Fibroblast of gingiva (primary cell): ENCODE data around the gene GSE1.

Experiments used
- DNase-seq: peaks from one replicate; pipeline ENCODE4 v3.0.0-alpha.2; 2011; ENCODE audit warnings: low read depth

Gene GSE1

DNA sequence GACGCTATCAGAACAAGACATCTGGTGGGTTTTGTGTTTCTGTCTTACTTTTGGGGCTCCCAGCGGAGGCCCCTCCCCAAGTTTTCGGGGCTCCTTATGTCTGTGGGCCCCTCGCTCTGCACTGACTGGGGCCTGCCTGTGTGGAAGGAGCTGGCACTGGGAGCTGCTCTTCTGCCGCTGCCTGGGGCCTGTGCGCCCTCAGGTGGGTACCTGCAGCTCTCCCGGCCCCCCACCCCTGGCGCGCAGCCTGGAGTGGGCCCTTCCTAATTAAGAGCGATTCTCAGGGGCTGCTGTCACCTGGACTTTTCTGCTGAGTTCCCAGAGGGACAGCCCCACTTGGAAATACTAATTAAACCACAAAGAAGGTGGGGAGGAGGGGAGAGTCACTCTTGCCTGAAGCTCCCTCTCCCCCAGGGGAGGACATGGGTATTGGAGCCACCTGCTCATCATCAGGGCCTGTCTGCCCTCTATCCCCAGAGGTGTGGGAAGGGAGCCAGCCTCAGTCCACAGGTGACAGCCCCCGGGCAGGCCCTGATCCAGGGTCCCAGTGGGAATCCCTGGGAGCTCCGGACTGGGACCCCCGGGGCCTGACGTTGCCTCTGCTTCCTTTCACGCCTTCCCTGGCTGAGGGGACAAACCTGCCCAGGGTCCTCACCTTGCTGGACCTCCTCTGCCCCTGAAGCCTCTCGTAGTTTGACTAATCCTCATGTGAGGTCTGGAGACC is 36.5 kb downstream of the GSE1 start:
- no peak for DNase-seq

DNA sequence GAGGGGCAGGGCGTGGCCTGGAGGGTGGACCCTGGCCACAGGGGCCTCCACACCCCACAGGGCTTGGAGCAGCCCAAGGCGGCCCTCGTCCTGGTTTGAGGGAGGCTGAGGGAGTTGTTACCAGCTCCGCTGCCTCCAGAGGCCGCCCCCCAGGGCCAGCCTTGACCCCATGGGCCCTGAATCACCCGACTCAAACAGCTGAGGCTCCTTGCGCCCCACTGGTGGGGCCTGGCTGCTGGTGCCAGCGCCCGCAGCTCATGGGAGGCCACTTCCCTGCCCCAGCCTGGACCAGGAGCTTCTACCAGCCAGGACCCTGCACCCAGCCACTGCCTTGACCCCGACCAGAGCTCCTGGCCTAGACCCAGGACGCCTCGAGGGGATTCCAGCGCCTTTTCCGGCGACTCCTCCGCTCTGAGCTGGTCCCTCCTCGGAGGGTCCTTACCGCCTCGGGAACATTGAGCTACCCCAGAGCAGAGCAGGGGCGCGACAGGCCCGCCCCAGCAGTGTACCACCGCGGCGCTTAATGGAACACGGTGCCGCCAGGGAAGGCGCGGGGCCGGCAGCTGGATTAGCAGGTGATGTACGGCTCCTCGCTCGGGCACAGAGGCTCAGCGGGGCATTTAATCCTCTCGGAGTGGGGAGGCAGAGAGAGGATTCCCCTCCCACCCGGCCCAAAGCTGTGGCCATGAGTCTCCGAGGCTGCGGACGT is 37.2 kb downstream of the GSE1 start:
- no peak for DNase-seq

DNA sequence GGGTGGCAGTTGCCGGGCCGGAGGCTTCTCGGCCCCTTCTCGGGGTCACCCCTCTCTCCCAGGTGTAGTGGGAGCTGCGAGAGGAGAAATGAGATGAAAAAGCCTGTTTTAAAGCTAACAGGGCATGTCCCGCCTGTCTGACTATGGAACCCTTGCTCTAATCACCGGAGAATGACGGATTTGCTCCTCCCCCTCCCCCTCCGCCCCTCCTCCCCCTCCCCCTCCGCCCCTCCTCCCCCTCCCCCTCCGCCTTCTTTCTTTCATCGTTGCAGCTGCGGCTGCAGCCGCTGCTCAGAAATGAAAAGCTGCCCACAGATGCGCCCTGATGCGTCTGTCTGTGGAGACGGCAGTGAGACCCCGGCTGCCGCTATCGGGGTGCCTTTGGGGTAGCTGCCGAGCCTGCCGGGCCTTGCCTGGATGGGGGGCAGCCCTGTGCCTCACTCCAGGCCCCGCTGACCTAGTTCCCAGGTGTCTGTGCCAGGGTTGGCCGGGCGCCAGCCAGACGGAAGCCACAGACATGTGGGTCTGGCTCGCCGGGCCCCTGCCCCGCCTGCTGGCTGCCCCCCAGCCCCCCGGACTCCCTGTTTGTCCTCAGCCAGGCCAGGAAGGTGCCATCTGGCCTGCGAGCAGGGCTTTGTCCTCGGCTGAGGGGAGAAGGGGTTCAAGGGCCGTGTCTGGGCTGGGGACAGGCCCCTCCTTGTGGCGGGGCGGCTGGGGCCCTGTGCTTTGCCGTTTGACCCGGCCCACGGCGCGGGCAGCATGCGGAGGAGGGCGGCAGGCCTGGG is 37.9 kb downstream of the GSE1 start:
- DNase-seq, result no peak

DNA sequence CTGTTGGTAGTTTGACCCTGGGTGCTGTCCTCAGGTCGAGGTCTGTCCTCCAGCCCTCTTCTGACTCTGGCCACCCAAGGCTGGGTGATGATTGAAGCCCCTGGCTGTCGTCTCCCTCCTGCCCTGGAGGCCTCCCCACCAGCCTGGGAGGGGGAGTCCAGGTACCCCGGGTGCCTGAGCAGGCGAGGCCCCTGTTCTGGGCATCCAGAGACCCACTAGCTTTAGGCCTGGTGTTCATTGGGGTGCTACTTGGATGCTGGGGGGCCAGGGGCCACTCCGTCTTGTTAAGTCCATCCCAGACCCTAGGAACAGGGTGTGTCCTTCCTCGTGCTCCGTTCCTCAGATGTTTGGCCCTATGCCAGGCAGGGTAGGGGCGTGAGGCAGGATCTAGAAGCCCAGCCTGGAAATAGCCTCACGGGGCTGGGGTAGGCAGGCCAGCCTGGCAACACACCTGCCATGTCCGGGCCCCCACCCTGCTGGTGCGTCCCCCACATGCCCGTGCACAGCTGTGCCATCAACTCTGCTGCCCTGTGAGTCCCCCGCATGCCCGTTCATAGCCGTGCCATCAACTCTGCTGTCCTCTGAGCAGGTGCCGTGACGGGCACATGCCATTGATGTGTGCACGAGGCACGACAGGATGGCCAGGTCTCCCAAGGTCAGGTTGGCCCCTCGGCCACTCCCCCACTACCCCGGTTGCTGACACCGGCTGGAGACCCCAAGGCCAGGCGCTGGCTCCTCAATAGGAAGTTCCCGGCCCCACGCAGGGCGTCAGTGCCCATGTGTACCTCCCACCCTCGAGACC is 38.7 kb downstream of the GSE1 start:
- DNase-seq, result no peak

DNA sequence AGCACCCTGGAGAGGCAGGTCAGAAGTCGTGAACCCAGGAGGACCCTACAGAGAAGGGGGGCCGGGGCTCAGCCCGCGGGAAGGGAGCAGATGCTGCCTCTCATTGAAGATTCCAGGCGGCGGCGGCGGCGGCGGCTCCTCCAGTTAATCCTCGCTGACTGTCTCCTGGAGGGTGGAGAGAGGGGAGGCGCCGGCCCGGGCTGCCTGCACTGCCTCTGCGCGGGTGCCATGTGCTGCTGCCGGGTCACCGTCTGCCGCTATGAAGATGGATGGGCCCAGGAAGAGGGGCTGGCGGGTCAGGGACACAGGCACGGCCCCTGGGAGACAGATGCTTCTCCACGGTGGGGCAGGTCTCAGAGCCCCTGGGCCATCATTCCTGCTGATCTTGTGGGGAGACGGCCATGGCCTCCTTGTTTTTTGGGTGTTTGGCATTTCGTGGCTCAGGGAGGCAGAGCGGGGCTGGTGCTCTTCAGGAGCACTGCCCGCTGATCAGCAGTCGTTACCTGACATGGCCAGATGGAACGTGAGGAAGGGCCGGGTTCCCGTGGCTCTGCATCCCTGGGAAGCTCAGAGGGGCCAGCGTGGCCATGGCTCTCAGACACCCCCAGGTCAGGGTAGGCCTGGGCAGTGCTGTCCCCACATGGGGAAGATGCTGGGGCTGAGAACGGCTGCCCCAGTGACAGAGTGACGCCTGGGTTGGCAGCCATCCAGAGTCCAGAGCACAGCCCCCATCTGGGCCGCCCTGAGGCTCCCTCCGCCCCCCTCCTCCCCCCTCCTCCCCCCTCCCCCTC is 39.5 kb downstream of the GSE1 start:
- DNase-seq, result peak; percentile 37

DNA sequence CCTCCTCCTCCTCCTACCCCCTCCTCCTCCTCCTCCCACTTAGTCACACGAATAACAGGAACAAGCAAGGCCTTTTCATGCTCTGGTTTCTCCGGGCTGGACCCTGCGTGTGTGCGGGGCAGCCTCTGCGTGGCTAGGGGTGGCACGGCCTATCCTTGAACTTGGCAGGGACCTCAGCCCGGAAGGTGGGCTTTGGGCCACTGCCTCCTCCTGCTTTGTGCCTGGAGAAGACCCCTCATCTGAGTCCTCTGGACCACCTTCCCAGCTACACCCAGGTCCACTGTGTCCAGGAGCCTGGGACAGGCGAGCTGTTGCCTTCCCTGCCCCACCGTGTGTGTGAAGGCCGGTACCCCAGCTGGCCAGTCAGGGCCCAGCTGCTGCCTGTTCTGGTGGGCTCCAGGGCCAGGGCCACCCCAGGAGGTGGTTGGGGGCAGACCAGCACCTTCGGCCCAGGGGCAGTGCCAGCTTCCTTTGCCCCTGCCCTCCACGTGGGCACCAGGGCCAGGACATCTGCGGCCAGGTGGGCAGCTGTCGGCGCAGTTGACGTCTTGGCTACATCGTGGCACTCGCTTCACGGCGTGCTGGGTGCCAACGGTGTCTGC is 40.3 kb downstream of the GSE1 start:
- no peak for DNase-seq

DNA sequence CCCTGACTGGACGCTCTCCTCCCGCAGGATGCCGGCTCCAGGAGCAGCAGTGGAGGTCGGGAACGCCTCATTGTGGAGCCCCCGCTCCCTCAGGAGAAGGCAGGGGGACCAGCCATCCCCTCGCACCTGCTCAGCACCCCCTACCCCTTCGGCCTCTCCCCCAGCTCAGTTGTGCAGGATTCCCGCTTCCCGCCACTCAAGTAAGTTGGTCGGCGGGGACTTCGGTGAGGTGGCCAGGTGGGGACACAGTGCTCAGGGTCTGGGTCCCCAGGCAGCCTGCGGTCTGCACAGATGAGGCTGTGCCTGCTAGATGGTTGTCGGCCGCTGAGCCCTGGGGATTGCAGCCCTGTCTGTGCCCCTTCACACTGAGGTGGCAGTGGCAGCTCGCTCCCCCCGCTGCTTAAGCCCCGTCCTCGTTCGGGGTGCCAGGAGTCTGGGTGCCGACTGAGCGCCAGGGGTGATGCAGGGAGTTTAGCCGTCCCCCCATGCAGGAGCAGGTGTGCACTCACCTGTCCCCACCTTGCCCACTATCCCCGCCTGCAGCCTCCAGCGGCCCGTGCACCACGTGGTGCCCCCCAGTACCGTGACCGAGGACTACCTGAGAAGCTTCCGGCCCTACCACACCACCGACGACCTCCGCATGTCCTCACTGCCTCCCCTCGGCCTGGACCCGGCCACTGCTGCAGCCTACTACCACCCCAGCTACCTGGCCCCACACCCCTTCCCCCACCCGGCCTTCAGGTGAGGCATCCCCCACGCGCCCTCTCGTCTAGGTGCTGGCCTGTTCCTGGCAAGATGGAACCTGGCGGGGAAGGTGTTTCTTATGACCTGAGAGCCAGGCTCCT is 41.4 kb downstream of the GSE1 start:
- no peak for DNase-seq

DNA sequence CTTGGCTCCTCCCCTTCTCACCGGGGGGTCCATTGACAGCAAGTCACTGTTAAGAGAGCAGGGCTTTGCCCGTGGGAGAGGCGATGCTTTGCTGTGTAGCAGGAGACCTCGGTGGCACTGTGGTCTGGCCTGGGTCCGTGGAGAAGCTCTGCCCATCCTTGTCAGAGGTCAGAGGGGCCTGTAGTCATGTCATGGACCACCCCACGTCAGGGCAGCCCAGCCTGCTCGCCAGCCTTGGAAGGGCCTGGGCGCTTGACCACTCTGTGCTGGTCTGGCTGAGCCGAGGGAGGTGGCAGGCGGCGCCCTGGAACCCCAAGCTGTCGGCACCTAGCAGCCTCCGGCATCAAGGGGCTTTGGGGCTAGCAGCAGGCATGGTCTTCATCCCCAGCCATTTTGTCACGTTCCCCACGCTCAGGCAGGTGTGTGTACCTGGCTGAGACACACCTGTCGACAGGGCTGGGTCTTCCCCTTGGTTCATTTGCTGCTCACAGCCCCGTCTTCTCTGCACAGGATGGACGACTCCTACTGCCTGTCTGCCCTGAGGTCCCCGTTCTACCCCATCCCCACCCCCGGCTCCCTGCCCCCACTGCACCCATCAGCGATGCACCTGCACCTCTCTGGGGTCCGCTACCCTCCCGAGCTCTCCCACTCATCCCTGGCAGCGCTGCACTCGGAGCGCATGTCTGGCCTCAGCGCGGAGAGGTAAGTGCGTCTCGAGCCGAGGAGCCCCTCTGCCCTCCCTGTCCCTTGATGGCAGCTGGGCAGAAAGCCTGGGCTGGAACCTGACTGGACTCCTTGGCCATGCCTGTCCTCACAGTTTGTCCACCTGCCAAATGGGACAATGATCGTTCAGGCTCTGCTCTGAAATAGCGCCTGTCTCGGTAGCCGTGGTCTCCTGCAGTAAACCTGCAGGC is 42.4 kb downstream of the GSE1 start:
- DNase-seq, result no peak

DNA sequence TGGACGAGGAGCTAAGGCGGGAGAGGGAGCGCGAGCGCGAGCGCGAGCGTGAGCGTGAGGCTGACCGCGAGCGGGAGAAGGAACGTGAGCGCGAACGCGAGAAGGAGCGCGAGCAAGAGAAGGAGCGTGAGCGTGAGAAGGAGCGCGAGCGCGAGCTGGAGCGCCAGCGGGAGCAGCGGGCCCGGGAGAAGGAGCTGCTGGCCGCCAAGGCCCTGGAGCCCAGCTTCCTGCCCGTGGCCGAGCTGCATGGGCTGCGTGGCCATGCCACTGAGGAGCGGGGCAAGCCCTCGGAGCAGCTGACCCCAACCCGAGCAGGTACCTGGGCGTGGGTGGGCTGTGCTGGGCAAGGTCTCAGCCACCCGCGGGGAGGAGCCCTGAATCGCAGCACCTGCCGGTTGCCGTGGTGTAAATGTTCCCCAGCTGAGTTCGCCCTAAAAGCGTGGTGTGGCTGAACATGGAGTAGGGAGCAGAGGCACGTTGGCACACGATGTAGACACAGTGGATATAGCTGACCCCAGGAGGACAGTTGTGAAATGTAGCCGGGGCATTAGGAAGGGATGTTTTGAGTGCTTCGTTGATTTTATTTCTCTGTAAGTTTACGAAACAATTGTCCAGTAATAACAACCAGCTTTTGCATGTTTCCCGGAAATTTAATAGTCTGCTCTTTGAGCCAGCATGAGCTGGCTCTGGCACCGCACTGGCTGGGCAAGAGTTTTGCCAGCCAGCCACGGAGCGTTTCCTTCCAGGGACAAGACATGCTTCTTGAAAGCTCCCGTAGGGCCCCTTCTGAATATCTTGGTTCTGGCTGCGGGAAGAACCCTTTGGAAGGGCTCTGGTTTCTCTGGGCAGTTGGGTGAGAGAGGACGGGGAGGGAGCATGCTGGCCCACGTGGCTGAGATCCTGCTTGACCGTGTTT is 43.5 kb downstream of the GSE1 start:
- peak; percentile 92 for DNase-seq

DNA sequence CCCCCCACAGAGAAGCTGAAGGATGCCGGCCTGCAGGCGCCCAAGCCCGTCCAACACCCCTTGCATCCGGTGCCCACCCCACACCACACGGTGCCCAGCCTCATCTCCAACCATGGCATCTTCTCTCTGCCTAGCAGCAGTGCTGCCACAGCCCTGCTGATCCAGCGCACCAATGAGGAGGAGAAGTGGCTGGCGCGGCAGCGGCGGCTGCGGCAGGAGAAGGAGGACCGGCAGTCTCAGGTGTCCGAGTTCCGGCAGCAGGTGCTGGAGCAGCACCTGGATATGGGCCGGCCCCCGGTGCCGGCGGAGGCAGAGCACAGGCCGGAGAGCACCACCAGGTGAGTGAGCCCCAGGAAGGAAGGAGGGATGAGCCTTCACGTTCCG is 44.1 kb downstream of the GSE1 start:
- no peak for DNase-seq

DNA sequence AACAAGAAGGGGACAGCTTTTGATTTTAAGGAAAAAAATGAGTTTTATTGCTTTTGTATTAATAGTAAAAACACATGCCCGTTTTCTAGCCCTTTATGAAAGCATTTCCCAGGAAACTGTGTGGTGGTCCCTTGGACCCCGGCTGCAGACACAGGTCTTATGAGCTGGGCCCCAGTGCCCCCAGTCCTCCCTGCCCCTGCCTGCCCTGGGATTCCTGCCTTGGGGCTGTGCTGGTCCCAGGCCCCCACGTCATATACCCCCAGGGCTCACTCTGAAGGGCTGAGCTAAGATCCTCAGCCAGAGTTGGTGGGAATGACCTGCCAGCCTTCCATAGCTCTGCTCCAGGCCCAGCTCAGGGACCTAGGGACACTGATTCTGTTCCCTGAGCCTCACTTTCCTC is 44.9 kb downstream of the GSE1 start:
- DNase-seq, result no peak

DNA sequence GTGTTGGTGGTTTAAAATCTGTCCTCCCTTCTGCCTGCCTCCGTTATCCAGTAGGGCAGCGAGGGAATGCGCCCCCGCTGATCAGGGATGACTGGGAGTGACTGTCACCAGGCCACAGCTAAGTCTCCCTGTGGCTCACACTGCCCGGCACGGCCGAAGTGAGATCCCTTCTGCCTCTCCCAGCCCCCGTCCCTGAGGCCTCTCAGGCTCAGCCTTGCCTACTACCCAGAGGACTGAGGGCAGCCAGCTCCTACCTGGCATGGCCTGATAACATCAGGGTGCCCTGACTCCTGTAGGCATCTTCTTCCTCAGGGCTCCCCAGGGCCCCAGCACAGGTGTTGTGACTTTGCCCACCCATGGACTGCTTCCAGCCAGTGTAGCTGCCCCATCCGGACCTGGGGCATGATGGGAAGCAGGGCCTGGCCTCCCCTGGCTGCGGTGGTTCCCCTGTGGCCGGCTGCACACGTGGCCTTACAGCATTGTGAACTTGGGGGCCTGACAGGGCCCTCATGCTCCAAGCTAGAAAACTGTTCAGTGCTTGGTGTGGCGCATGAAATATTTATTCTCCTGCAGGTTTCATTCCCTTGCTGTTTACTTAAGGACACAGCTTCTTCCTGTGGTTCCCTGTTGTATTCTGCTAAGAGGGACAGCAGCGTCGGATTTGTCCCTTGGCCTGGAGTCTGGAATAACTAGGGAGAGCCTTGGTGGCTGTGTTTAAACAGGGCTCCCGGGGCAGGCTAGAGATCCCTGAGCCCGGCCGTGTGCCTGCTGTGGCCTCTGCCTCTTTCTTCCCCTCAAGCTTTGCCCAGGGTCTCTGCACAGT is 45.6 kb downstream of the GSE1 start:
- DNase-seq, result no peak

DNA sequence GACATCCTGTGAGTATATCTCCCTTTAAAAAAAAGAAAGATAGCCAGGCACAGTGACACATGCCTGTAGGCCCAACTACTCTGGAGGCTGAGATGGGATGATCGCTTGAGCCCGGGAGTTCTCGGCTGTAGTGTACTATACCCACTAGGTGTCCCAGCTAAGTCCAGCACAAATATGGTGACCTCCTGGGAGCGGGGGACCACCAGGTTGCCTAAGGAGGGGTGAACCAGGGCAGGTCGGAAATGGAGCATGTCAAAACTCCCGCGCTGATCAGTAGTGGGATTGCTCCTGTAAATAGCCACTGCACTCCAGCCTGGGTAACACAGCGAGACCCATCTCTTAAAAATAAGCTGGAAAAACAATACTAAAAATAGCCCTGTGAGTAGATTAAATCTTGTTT is 46.2 kb downstream of the GSE1 start:
- DNase-seq, result no peak

DNA sequence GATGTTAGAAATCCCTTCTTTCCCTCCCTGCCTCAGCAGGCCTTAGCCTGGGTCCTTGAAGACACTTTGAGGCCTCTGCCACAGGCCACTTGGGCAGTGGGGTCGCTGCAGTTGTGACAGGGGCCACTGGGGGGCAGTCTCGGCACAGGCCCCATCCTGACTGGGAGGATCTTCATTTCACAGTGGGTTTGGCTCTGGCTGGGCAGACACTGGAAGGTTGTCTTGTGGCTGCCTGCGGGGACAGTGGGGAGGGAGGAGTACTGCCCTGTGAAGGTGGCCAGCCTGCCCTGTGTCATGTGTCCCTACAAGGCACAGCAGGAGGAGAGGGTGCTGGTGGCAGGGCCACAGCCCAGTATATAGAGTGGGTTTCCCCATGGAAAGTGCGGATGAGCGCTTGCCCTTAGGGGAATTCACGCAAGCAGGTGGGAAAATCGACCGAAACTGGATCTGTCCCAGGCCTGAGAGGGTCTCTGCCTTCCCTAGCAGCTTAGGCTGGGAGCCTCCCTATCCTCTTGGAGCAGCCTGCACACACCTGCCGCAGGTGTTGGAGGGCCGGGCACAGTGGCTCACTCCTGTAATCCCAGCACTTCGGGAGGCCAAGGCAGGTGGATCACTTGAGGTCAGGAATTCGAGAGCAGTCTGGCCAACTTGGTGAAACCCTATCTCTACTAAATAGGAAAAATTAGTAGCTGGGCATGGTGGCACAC is 46.8 kb downstream of the GSE1 start:
- DNase-seq, result peak; percentile 35

DNA sequence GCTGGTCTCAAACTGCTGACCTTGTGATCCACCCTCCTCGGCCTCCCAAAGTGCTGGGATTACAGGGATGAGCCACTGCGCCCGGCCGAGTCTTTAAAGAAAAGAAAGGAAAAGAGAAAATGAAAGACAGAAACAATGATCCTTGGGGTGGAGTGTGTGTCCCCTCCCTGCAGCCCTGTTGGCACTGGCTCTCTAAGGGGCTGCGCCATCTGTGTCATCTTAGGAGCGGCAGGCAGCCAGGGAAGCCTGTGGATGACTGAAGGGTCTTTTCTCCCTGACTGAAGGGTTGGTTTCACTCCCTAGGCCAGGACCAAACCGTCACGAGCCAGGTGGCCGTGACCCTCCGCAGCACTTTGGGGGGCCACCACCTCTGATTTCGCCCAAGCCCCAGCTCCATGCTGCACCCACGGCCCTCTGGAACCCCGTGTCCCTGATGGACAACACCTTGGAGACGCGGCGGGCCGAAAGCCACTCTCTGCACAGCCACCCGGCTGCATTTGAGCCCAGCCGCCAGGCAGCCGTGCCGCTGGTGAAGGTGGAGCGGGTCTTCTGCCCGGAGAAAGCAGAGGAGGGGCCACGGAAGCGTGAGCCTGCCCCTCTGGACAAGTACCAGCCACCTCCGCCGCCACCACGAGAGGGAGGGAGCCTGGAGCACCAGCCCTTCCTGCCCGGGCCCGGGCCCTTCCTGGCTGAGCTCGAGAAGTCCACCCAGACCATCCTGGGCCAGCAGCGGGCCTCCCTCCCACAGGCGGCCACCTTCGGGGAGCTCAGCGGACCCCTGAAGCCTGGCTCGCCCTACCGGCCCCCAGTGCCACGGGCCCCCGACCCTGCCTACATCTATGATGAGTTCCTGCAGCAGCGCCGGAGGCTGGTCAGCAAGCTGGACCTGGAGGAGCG is 48.0 kb downstream of the GSE1 start:
- DNase-seq, result no peak
